Kidney (tissue), 14 donors: ENCODE data around the gene OR7C2. TPM values are rescaled to one million over a fixed set of nuclear protein-coding genes. Genes with fewer than 3 reads are reported as not detected.

Source experiments
- DNase-seq, 5 donors: peaks; one replicate each; pipeline ENCODE4 v3.0.0-alpha.2; 2013 to 2020
- FAIRE-seq: peaks from 2 replicates; lab custom pipeline; 2012; peaks lifted over from hg19 to GRCh38; lab: Jason Lieb, UNC
- H3K27ac ChIP-seq, 2 donors: one replicate each; pipeline ENCODE4 v1.7.0; 2013; ENCODE audit warnings: low read depth in 2 of 2, low read length in 2 of 2, inconsistent platforms in 1 of 2
- H3K27me3 ChIP-seq: one replicate; pipeline ENCODE4 v1.7.1; 2013; ENCODE audit warnings: low read length, inconsistent platforms; ENCODE audit not compliant: control insufficient read depth, insufficient read depth
- H3K36me3 ChIP-seq, 3 donors: one replicate each; pipeline versions ENCODE4 v1.7.0 to v1.7.1; 2013; ENCODE audit warnings: low read length in 3 of 3, control low read depth in 1 of 3, inconsistent platforms in 1 of 3; ENCODE audit not compliant: insufficient read depth in 3 of 3, control insufficient read depth in 2 of 3
- H3K4me1 ChIP-seq, 3 donors: one replicate each; pipeline versions ENCODE4 v1.7.0 to v1.7.1; 2013; ENCODE audit warnings: low read length in 3 of 3, inconsistent platforms in 1 of 3, low read depth in 1 of 3; ENCODE audit not compliant: control insufficient read depth in 2 of 3, insufficient read depth in 2 of 3
- H3K4me3 ChIP-seq, 3 donors: one replicate each; pipeline versions ENCODE4 v1.7.0 to v1.8.1; 2013; ENCODE audit warnings: low read length in 3 of 3, control low read depth in 1 of 3, inconsistent platforms in 1 of 3
- H3K9ac ChIP-seq, 3 donors: one replicate each; pipeline versions ENCODE4 v1.7.0 to v1.7.1; 2013; ENCODE audit warnings: low read length in 3 of 3, control low read depth in 1 of 3, inconsistent platforms in 1 of 3
- H3K9me3 ChIP-seq, 3 donors: one replicate each; pipeline versions ENCODE4 v1.7.0 to v1.7.1; 2013; ENCODE audit warnings: low read length in 3 of 3, control low read depth in 1 of 3, inconsistent platforms in 1 of 3; ENCODE audit not compliant: control insufficient read depth in 2 of 3, insufficient read depth in 1 of 3
- CTCF ChIP-seq: IDR thresholded peaks from 3 replicates; pipeline ENCODE4 v1.5.1; 2012; ENCODE audit warnings: mild to moderate bottlenecking, moderate library complexity, borderline replicate concordance; ENCODE audit not compliant: insufficient read depth; ENCODE audit errors: extremely low read depth
- intact Hi-C: fragments of 100-400 bp; cut with DNase I; formaldehyde crosslinking; loops from one replicate; pipeline ENCODE4 v1.11.1; 2022
- polyA plus RNA-seq: library from polyadenylated mRNA; stranded (reverse); fragments of 350-450 nt; fragmentation: Illumina TruSeq; extraction: RNeasy Lipid Tissue Mini Kit (QIAGEN cat#74804); gene quantifications from one replicate; pipeline ENCODE4 v1.2.3, GENCODE V29; 2014; ENCODE audit warnings: low read depth, low replicate concordance; ENCODE audit not compliant: insufficient read depth
- total RNA-seq: library from RNA; stranded (reverse); fragmentation: NEBNext Ultra II Directional; extraction: Animal tissue kit (Norgen Biotek cat#: 25700); gene quantifications from one replicate; pipeline ENCODE4 v1.2.1, GENCODE V29; 2021
- donor health status: control.
- donor health status: control.
- donor health status: control.
- donor health status: control.
- donor health status: control.
- donor health status: DM: yes; HTN: yes; CAD: no.
- donor health status: Normal renal cell carcinoma (clear cell type).

Gene OR7C2
- total and polyA plus RNA-seq, 2 donors from 2014 or later: not detected

- H3K27me3 ChIP-seq: peaks cover 20% of the 10 kb centered on the region
- no peak for FAIRE-seq
- TF ChIP-seq CTCF: no peak
- H3K9ac ChIP-seq: no peak within 1 kb of the TSS
- H3K4me3 ChIP-seq: no peak within 1 kb of the TSS
- intact Hi-C loops: no loop called here
- DNase-seq: peak in 4 of 5 donors; percentile 42 to 55 (median 45)
- no peak within 1 kb of the TSS for H3K27ac ChIP-seq
- no peaks in the 10 kb centered on the region for H3K4me1 ChIP-seq
- H3K36me3 ChIP-seq: no peaks in the 10 kb centered on the region
- no peaks in the 10 kb centered on the region for H3K9me3 ChIP-seq
Measured at GRCh38 chr19:14979476-14980255, 38.4 kb downstream of the OR7C2 start, which contains the start of gene SLC1A6. SLC1A6 (minus strand) TSS chr19:14979864; CDS start chr19:14972910, 6,954 bp downstream.

GRCh38 chr19:14985133-14985532 lies 43.8 kb downstream of the OR7C2 start:
- FAIRE-seq: no peak

More at GRCh38 chr19:14985133-14985532, 43.8 kb downstream of the OR7C2 start:
- Histone ChIP-seq H3K36me3 (no peaks in the 10 kb centered on the region), H3K9me3 (no peaks in the 10 kb centered on the region), H3K4me1 (no peaks in the 10 kb centered on the region), H3K9ac (no peak overlapping the region), H3K4me3 (no peak overlapping the region), H3K27ac (no peak overlapping the region), H3K27me3 (peaks cover 8% of the 10 kb centered on the region)
- no peak for TF ChIP-seq CTCF
- no peak for DNase-seq
- intact Hi-C loops: no loop called here

Other genes with a start within 250 kb of the OR7C2 start
- 10.4 TPM for gene ADGRE2, start 162.9 kb upstream of the OR7C2 start, total RNA-seq
- gene ADGRE2, start 162.9 kb upstream of the OR7C2 start, polyA plus RNA-seq: 0.15 TPM
- gene OR7A5, start 106.3 kb upstream of the OR7C2 start, total RNA-seq: not detected
- not detected for gene OR7A5, start 106.3 kb upstream of the OR7C2 start, polyA plus RNA-seq
- 0.19 TPM for gene OR7C1, start 106.3 kb upstream of the OR7C2 start, total RNA-seq
- gene OR7C1, start 106.3 kb upstream of the OR7C2 start, polyA plus RNA-seq: not detected
- not detected for gene OR7A10, start 92.6 kb upstream of the OR7C2 start, total RNA-seq
- gene OR7A10, start 92.6 kb upstream of the OR7C2 start, polyA plus RNA-seq: not detected
- gene OR7A17, start 55.4 kb upstream of the OR7C2 start, total RNA-seq: not detected
- not detected for gene OR7A17, start 55.4 kb upstream of the OR7C2 start, polyA plus RNA-seq
- gene SLC1A6, start 38.4 kb downstream of the OR7C2 start, total RNA-seq: not detected
- gene SLC1A6, start 38.4 kb downstream of the OR7C2 start, polyA plus RNA-seq: not detected
- gene CASP14, start 108.0 kb downstream of the OR7C2 start, total RNA-seq: 0.16 TPM
- gene CASP14, start 108.0 kb downstream of the OR7C2 start, polyA plus RNA-seq: not detected
- not detected for gene OR1I1, start 140.7 kb downstream of the OR7C2 start, total RNA-seq
- gene OR1I1, start 140.7 kb downstream of the OR7C2 start, polyA plus RNA-seq: not detected
- gene SYDE1, start 165.9 kb downstream of the OR7C2 start, total RNA-seq: 26.9 TPM
- gene SYDE1, start 165.9 kb downstream of the OR7C2 start, polyA plus RNA-seq: 13.9 TPM